ENCODE results near the gene PDCD4. TPM values are rescaled to one million over a fixed set of nuclear protein-coding genes. Genes with fewer than 3 reads are reported as not detected.
A peak's percentile ranks its signal among the peaks of the same experiment; 100 is the strongest.

PDCD4 gene
- total and polyA plus RNA-seq, 9 of the 15 experiments (the other 6 are each of a cell fraction or from before 2014, with no cell fraction given): 12.9 to 44.1 (median 33.7) TPM

DNA sequence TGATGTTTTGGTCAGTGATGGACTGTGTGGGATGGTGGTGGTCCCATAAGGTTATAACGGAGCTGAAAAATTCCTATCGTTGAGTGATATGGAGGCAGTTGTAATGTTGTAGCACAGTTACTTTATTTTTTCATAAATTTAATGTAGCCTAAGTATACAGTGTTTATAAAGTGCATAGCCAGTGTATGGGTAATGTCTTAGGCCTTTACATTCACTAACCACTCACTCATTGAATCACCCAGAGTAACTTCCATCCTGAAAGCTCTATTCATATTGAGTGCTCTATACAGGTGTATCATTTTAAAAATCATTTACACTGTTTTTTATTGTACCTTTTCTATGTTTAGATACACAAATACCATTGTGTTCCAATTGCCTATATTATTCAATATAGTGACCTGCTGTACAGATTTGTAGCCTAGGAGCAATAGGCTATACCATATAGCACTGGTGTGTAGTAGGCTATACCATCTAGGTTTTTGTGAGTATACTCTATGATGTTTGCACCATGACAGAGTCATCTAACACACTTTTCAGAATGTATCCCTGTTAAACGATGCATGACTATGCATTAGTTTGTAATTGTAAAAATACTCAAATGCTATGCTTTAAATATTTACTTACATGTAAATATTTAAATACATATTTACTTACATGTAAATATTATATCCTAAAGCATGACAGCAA, 21.0 kb downstream of the PDCD4 start:
- intact Hi-C loops (cut with micrococcal nuclease) (loop anchor here (2.0 to 5.0 kb wide), 3 partner anchors 70 to 146 kb away; no protein-coding TSS in a partner anchor), in situ Hi-C loops (cut with MboI) (loop anchor here (10.0 to 25.0 kb wide), 2 partner anchors 88 to 280 kb away; no protein-coding TSS in a partner anchor)
- no peaks in the 10 kb centered on the region for H3K4me1 ChIP-seq (replicated peaks in 1 of 2; ENCODE audit: control insufficient read depth in 2 of 2, insufficient read depth in 2 of 2, low read length in 2 of 2)
- ChIA-PET CTCF (ENCODE audit: low intra/inter-chr PET ratio) (interaction anchor here (1.3 kb wide), 1 partner anchor 90 kb away, joined by 4 read pairs; no protein-coding TSS in a partner anchor), POLR2A (interaction anchor here (1.1 to 1.6 kb wide), 2 partner anchors 10 to 74 kb away, joined by 3 to 5 read pairs; no protein-coding TSS in a partner anchor)
- no peaks in the 10 kb centered on the region for H4K20me1 ChIP-seq (replicated peaks; ENCODE audit: control insufficient read depth, insufficient read depth, low read length)
- H3K9me3 ChIP-seq (replicated peaks; ENCODE audit: control insufficient read depth, insufficient read depth, low read depth, low read length): no peaks in the 10 kb centered on the region
- H3K27ac ChIP-seq (ENCODE audit: extremely low read depth, low read depth, low read length): no peak overlapping the region
- H3K4me3 ChIP-seq: no peak overlapping the region
- H3K27me3 ChIP-seq (ENCODE audit: control insufficient read depth in 2 of 2, insufficient read depth in 2 of 2, low read length in 2 of 2): no peaks in the 10 kb centered on the region
- no peaks in the 10 kb centered on the region for H3K79me2 ChIP-seq (ENCODE audit: control insufficient read depth, insufficient read depth, low read length)
- 89% methylated on average over 3 of the region's 3 CpGs for WGBS (ENCODE audit: insufficient coverage, low coverage, missing lambda C conversion rate)
- FAIRE-seq (no peak), DNase-seq (ENCODE audit: extremely low read depth in 1 of 4, low spot score in 3 of 4) (no peak), ATAC-seq (peak; percentile 23; the same call in 2 of the 3 replicates)
- no peak overlapping the region for H2AFZ ChIP-seq (ENCODE audit: low read depth, low read length)
- no peak overlapping the region for H3K4me2 ChIP-seq (ENCODE audit: insufficient read depth, low read length)
- H3K36me3 ChIP-seq (ENCODE audit: control insufficient read depth, insufficient read depth, low read length): peaks cover 26% of the 10 kb centered on the region; the same call in 2 of the 3 replicates
- BruUV-seq (replicated peaks): no TSS peak
- no peaks in the 10 kb centered on the region for H3K9me1 ChIP-seq (ENCODE audit: control insufficient read depth, insufficient read depth, low read length)
- no peak overlapping the region for H3K9ac ChIP-seq (ENCODE audit: insufficient read depth in 1 of 2, low read depth in 2 of 2, low read length in 2 of 2)
- TF ChIP-seq, protein P1, sequence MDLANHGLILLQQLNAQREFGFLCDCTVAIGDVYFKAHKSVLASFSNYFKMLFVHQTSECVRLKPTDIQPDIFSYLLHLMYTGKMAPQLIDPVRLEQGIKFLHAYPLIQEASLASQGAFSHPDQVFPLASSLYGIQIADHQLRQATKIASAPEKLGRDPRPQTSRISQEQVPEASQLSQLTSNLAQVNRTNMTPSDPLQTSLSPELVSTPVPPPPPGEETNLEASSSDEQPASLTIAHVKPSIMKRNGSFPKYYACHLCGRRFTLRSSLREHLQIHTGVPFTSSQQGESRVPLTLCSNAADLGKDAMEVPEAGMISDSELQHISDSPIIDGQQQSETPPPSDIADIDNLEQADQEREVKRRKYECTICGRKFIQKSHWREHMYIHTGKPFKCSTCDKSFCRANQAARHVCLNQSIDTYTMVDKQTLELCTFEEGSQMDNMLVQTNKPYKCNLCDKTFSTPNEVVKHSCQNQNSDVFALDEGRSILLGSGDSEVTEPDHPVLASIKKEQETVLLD (IDR thresholded peaks at IDR 0.05): no peak
- TF ChIP-seq HOXB6 (CRISPR knock-in tag; IDR thresholded peaks at IDR 0.05; ENCODE audit: borderline replicate concordance) (no peak), ZNF583 (CRISPR knock-in tag; IDR thresholded peaks at IDR 0.05) (no peak), ZNF77 (CRISPR knock-in tag; IDR thresholded peaks at IDR 0.05) (no peak), U2AF2 (optimal IDR thresholded peaks at IDR 0.05; ENCODE audit: low read depth, low read length) (no peak), RBM39 (optimal IDR thresholded peaks at IDR 0.05; ENCODE audit: low read depth, low read length) (no peak), NELFE (IDR thresholded peaks at IDR 0.05; ENCODE audit: insufficient read depth, insufficient read length) (no peak), SRSF7 (optimal IDR thresholded peaks at IDR 0.05; ENCODE audit: low read depth, low read length) (no peak), BHLHE40 (IDR thresholded peaks at IDR 0.05; ENCODE audit: low read length) (no peak), ZNF253 (CRISPR knock-in tag; conservative IDR thresholded peaks at IDR 0.05) (no peak), TSHZ1 (CRISPR knock-in tag; IDR thresholded peaks at IDR 0.05) (no peak), HMG20B (CRISPR knock-in tag; IDR thresholded peaks at IDR 0.05) (no peak), ZBTB33 (CRISPR knock-in tag; IDR thresholded peaks at IDR 0.05) (no peak)
- TF ChIP-seq, protein P2, sequence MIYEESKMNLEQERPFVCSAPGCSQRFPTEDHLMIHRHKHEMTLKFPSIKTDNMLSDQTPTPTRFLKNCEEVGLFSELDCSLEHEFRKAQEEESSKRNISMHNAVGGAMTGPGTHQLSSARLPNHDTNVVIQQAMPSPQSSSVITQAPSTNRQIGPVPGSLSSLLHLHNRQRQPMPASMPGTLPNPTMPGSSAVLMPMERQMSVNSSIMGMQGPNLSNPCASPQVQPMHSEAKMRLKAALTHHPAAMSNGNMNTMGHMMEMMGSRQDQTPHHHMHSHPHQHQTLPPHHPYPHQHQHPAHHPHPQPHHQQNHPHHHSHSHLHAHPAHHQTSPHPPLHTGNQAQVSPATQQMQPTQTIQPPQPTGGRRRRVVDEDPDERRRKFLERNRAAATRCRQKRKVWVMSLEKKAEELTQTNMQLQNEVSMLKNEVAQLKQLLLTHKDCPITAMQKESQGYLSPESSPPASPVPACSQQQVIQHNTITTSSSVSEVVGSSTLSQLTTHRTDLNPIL (CRISPR knock-in tag; IDR thresholded peaks at IDR 0.05): no peak
